ENCODE measurements around the gene SECISBP2.
"Not testable (repeated sequence)": the region's sequence is repeated elsewhere in the genome, so short reads cannot be mapped to it uniquely, and the experiment has no call there.

SECISBP2 gene

GRCh38 chr9:89318123-89319014 is at the start of gene SECISBP2:
Gene SECISBP2 (plus strand): TSS chr9:89318500. CDS start chr9:89318577, 77 bp downstream.
- no peaks in the 10 kb centered on the region for H3K9me3 Mint-ChIP-seq
- ATAC-seq (peak; percentile 95), DNase-seq (ENCODE audit: low spot score in 2 of 2) (peak; percentile 96 to 99)
- H3K27ac Mint-ChIP-seq: peak within 1 kb of the TSS; percentile 97
- H3K4me1 Mint-ChIP-seq: peaks cover 44% of the 10 kb centered on the region
- peaks cover 92% of the 10 kb centered on the region for H3K36me3 Mint-ChIP-seq
- peak within 1 kb of the TSS; percentile 80 for H3K4me3 Mint-ChIP-seq

GRCh38 chr9:89273528-89274279 is 44.6 kb upstream of the SECISBP2 start:
- no peak for ATAC-seq
- H3K9me3 Mint-ChIP-seq: peaks cover 14% of the 10 kb centered on the region
- no peak overlapping the region for H3K4me3 Mint-ChIP-seq
- no peaks in the 10 kb centered on the region for H3K36me3 Mint-ChIP-seq
- no peak overlapping the region for H3K27ac Mint-ChIP-seq
- no peak for DNase-seq (ENCODE audit: low spot score in 2 of 2)
- H3K4me1 Mint-ChIP-seq: peaks cover 5% of the 10 kb centered on the region

GRCh38 chr9:89274838-89275237 is 43.5 kb upstream of the SECISBP2 start:
- ATAC-seq: peak; percentile 95
- H3K36me3 Mint-ChIP-seq: no peaks in the 10 kb centered on the region
- peaks cover 14% of the 10 kb centered on the region for H3K9me3 Mint-ChIP-seq

GRCh38 chr9:89276040-89276439 is 42.3 kb upstream of the SECISBP2 start:
- Mint-ChIP-seq H3K4me1 (peaks cover 14% of the 10 kb centered on the region), H3K9me3 (peaks cover 14% of the 10 kb centered on the region)
- not testable (repeated sequence) for ATAC-seq; H3K4me3 Mint-ChIP-seq; H3K36me3 Mint-ChIP-seq; H3K27ac Mint-ChIP-seq; DNase-seq (ENCODE audit: low spot score in 2 of 2)

More at GRCh38 chr9:89274838-89275237, 43.5 kb upstream of the SECISBP2 start:
- Mint-ChIP-seq H3K27ac (no peak overlapping the region), H3K4me3 (no peak overlapping the region), H3K4me1 (peaks cover 12% of the 10 kb centered on the region)
- DNase-seq (ENCODE audit: low spot score in 2 of 2): no peak

GRCh38 chr9:89277043-89277442 is 41.3 kb upstream of the SECISBP2 start:
- Mint-ChIP-seq H3K4me1 (peaks cover 14% of the 10 kb centered on the region), H3K36me3 (no peaks in the 10 kb centered on the region), H3K27ac (no peak overlapping the region), H3K4me3 (no peak overlapping the region), H3K9me3 (peaks cover 14% of the 10 kb centered on the region)
- no peak for ATAC-seq
- DNase-seq (ENCODE audit: low spot score in 2 of 2): no peak

- H3K9me3 Mint-ChIP-seq: peaks cover 14% of the 10 kb centered on the region
- no peak overlapping the region for H3K4me3 Mint-ChIP-seq
- H3K4me1 Mint-ChIP-seq: peaks cover 14% of the 10 kb centered on the region
- ATAC-seq: no peak
- no peaks in the 10 kb centered on the region for H3K36me3 Mint-ChIP-seq
- no peak for DNase-seq (ENCODE audit: low spot score in 2 of 2)
- H3K27ac Mint-ChIP-seq: no peak overlapping the region
These were observed 40.8 kb upstream of the SECISBP2 start for GRCh38 chr9:89277454-89277853.

- Mint-ChIP-seq H3K4me3 (no peak overlapping the region), H3K27ac (no peak overlapping the region), H3K4me1 (peaks cover 14% of the 10 kb centered on the region), H3K36me3 (no peaks in the 10 kb centered on the region), H3K9me3 (peaks cover 5% of the 10 kb centered on the region)
- DNase-seq (ENCODE audit: low spot score in 2 of 2): no peak
- no peak for ATAC-seq
These were observed 39.7 kb upstream of the SECISBP2 start for GRCh38 chr9:89278551-89278950.

- ATAC-seq (peak; percentile 60), DNase-seq (ENCODE audit: low spot score in 2 of 2) (no peak)
- no peak overlapping the region for H3K4me3 Mint-ChIP-seq
- H3K27ac Mint-ChIP-seq: no peak overlapping the region
- H3K9me3 Mint-ChIP-seq: no peaks in the 10 kb centered on the region
- H3K4me1 Mint-ChIP-seq: peaks cover 14% of the 10 kb centered on the region
- H3K36me3 Mint-ChIP-seq: no peaks in the 10 kb centered on the region
These were observed 39.1 kb upstream of the SECISBP2 start for GRCh38 chr9:89278997-89279739.

GRCh38 chr9:89281106-89281505 is 37.2 kb upstream of the SECISBP2 start:
- Mint-ChIP-seq H3K9me3 (no peaks in the 10 kb centered on the region), H3K36me3 (no peaks in the 10 kb centered on the region), H3K4me1 (peaks cover 14% of the 10 kb centered on the region), H3K27ac (no peak overlapping the region), H3K4me3 (no peak overlapping the region)
- no peak for ATAC-seq
- no peak for DNase-seq (ENCODE audit: low spot score in 2 of 2)

GRCh38 chr9:89282248-89282968 is 35.9 kb upstream of the SECISBP2 start:
- peak overlapping the region; percentile 18 for H3K4me3 Mint-ChIP-seq
- not testable (repeated sequence) for ATAC-seq; DNase-seq (ENCODE audit: low spot score in 2 of 2); H3K36me3 Mint-ChIP-seq; H3K9me3 Mint-ChIP-seq; H3K27ac Mint-ChIP-seq; H3K4me1 Mint-ChIP-seq

- no peaks in the 10 kb centered on the region for H3K36me3 Mint-ChIP-seq
- no peak for DNase-seq (ENCODE audit: low spot score in 2 of 2)
- no peak overlapping the region for H3K27ac Mint-ChIP-seq
- peaks cover 9% of the 10 kb centered on the region for H3K4me1 Mint-ChIP-seq
- no peak for ATAC-seq
- H3K9me3 Mint-ChIP-seq: no peaks in the 10 kb centered on the region
- no peak overlapping the region for H3K4me3 Mint-ChIP-seq
These were observed 34.2 kb upstream of the SECISBP2 start for GRCh38 chr9:89284076-89284475.

- ATAC-seq: no peak
- no peak for DNase-seq (ENCODE audit: low spot score in 2 of 2)
- Mint-ChIP-seq H3K4me3 (no peak overlapping the region), H3K36me3 (no peaks in the 10 kb centered on the region), H3K27ac (no peak overlapping the region), H3K4me1 (no peaks in the 10 kb centered on the region), H3K9me3 (no peaks in the 10 kb centered on the region)
These were observed 26.6 kb upstream of the SECISBP2 start for GRCh38 chr9:89291741-89292140.

GRCh38 chr9:89293014-89293413 is 25.3 kb upstream of the SECISBP2 start:
- no peak for DNase-seq (ENCODE audit: low spot score in 2 of 2)
- H3K4me1 Mint-ChIP-seq: no peaks in the 10 kb centered on the region
- ATAC-seq: no peak
- H3K4me3 Mint-ChIP-seq: no peak overlapping the region
- no peak overlapping the region for H3K27ac Mint-ChIP-seq
- H3K36me3 Mint-ChIP-seq: no peaks in the 10 kb centered on the region
- no peaks in the 10 kb centered on the region for H3K9me3 Mint-ChIP-seq

GRCh38 chr9:89295400-89295799 is 22.9 kb upstream of the SECISBP2 start:
- ATAC-seq: no peak
- Mint-ChIP-seq H3K27ac (no peak overlapping the region), H3K4me3 (no peak overlapping the region), H3K4me1 (no peaks in the 10 kb centered on the region), H3K36me3 (no peaks in the 10 kb centered on the region), H3K9me3 (no peaks in the 10 kb centered on the region)
- DNase-seq (ENCODE audit: low spot score in 2 of 2): no peak

- H3K4me1 Mint-ChIP-seq; H3K4me3 Mint-ChIP-seq; H3K36me3 Mint-ChIP-seq; DNase-seq (ENCODE audit: low spot score in 2 of 2); H3K27ac Mint-ChIP-seq; H3K9me3 Mint-ChIP-seq; ATAC-seq: not testable (repeated sequence)
These were observed 16.3 kb upstream of the SECISBP2 start for GRCh38 chr9:89301996-89302395.
